ENCODE results near the gene SCYGR3.

GRCh38 chr2:227655454-227655853 is 40.8 kb upstream of the SCYGR3 start:
- TF ChIP-seq CTCF (conservative IDR thresholded peaks at IDR 0.05) (no peak), ZFX (IDR thresholded peaks at IDR 0.05) (no peak)

All from C4-2B (cell line).